Small intestine (tissue), 7 donors: Measurements from ENCODE around the gene CST3. TPM values are rescaled to one million over a fixed set of nuclear protein-coding genes. Genes with fewer than 3 reads are reported as not detected.

Experiments used
- DNase-seq, 2 donors: peaks; one replicate each; pipeline versions ENCODE4 v3.0.0 to v3.0.0-alpha.2; 2013
- FAIRE-seq: peaks from 2 replicates; lab custom pipeline; 2012; peaks lifted over from hg19 to GRCh38; lab: Jason Lieb, UNC
- H3K27ac ChIP-seq, 3 donors: one replicate each; pipeline ENCODE4 v1.5.1; 2013; ENCODE audit warnings: low read length in 2 of 3, mild to moderate bottlenecking in 2 of 3, control low read depth in 1 of 3, inconsistent platforms in 1 of 3, low read depth in 1 of 3, moderate library complexity in 1 of 3
- H3K27me3 ChIP-seq, 3 donors: one replicate each; pipeline ENCODE4 v1.6.1; 2013; ENCODE audit warnings: low read length in 3 of 3, inconsistent platforms in 1 of 3; ENCODE audit not compliant: control insufficient read depth in 3 of 3, insufficient read depth in 3 of 3
- H3K36me3 ChIP-seq, 3 donors: one replicate each; pipeline ENCODE4 v1.6.1; 2013; ENCODE audit warnings: low read length in 3 of 3, inconsistent platforms in 1 of 3, low read depth in 1 of 3, mild to moderate bottlenecking in 1 of 3, moderate library complexity in 1 of 3; ENCODE audit not compliant: control insufficient read depth in 3 of 3, insufficient read depth in 2 of 3
- H3K4me1 ChIP-seq, 3 donors: one replicate each; pipeline ENCODE4 v1.6.1; 2013; ENCODE audit warnings: low read length in 2 of 3, inconsistent platforms in 1 of 3, low read depth in 1 of 3, mild to moderate bottlenecking in 1 of 3, moderate library complexity in 1 of 3; ENCODE audit not compliant: control insufficient read depth in 3 of 3, insufficient read depth in 2 of 3
- H3K4me3 ChIP-seq, 3 donors: one replicate each; pipeline ENCODE4 v1.5.1; 2013; ENCODE audit warnings: low read length in 3 of 3, control low read depth in 1 of 3, inconsistent platforms in 1 of 3, low read depth in 1 of 3, mild to moderate bottlenecking in 1 of 3, moderate library complexity in 1 of 3
- H3K9me3 ChIP-seq, 2 donors: one replicate each; pipeline ENCODE4 v1.6.1; 2013; ENCODE audit warnings: low read depth in 1 of 2, low read length in 1 of 2; ENCODE audit not compliant: control insufficient read depth in 2 of 2, insufficient read depth in 1 of 2
- WGBS, 3 donors: extraction: QIAGEN DNeasy Blood & Tissue Kit; methylation state at CpG; one replicate each; pipeline ENCODE4 v1.1.7; 2013; 5-methylcytosine and 5-hydroxymethylcytosine counted together
- polyA plus RNA-seq, 4 donors: library from polyadenylated mRNA; stranded (reverse) in 3 of 4; unstranded in 1 of 4; fragments of 200-250 nt in 3 of 4; fragments of 120-200 nt in 1 of 4; gene quantifications; one replicate each; pipeline versions ENCODE4 v1.2.1 to v1.2.3, GENCODE V29; 2013
- donor health status: healthy with polysubstance abuse.
- donor health status: control.
- donor health status: control.
- donor health status: Bipolar disorder and iron deficiency.
- donor health status: healthy.

The CST3 gene
- polyA plus RNA-seq, 4 donors, result 443 to 907 (median 470) TPM

GRCh38 chr20:23605867-23606651, 31.7 kb downstream of the CST3 start, which contains the start of gene CST9:
Gene CST9, minus strand, starts transcription at chr20:23605917. Its CDS starts 53 bp downstream, at chr20:23605864.
- Histone ChIP-seq H3K4me1 (no peaks in the 10 kb centered on the region), H3K27ac (no peak within 1 kb of the TSS), H3K9me3 (no peaks in the 10 kb centered on the region), H3K4me3 (no peak within 1 kb of the TSS), H3K36me3 (no peaks in the 10 kb centered on the region), H3K27me3 (no peaks in the 10 kb centered on the region)
- FAIRE-seq, result no peak
- WGBS, 3 donors, result 58 to 61% (median 60%) methylated on average over 12 to 16 of the region's 16 CpGs
- DNase-seq, result no peak

GRCh38 chr20:23604306-23604705, 33.4 kb downstream of the CST3 start:
- H3K4me3 ChIP-seq, result no peak overlapping the region
- no peaks in the 10 kb centered on the region for H3K4me1 ChIP-seq
- WGBS, 3 donors, result 70 to 81% (median 81%) methylated on average over 1 of the region's 1 CpG
- FAIRE-seq (no peak), DNase-seq (no peak)
- no peaks in the 10 kb centered on the region for H3K27me3 ChIP-seq
- no peak overlapping the region for H3K27ac ChIP-seq
- no peaks in the 10 kb centered on the region for H3K36me3 ChIP-seq
- no peaks in the 10 kb centered on the region for H3K9me3 ChIP-seq

- Histone ChIP-seq H3K4me3 (no peak overlapping the region), H3K9me3 (no peaks in the 10 kb centered on the region), H3K36me3 (no peaks in the 10 kb centered on the region), H3K27ac (no peak overlapping the region), H3K4me1 (no peaks in the 10 kb centered on the region), H3K27me3 (no peaks in the 10 kb centered on the region)
- FAIRE-seq, result no peak
- WGBS, 3 donors, result 80 to 87% (median 84%) methylated on average over 4 of the region's 4 CpGs
- no peak for DNase-seq
These were observed 34.4 kb downstream of the CST3 start for GRCh38 chr20:23603321-23603720.

GRCh38 chr20:23602699-23603098, 35.1 kb downstream of the CST3 start:
- Histone ChIP-seq H3K4me3 (no peak overlapping the region), H3K4me1 (no peaks in the 10 kb centered on the region), H3K27ac (no peak overlapping the region), H3K27me3 (no peaks in the 10 kb centered on the region), H3K9me3 (no peaks in the 10 kb centered on the region), H3K36me3 (no peaks in the 10 kb centered on the region)
- 52 to 66% (median 58%) methylated on average over 6 of the region's 6 CpGs for WGBS, 3 donors
- FAIRE-seq (no peak), DNase-seq (no peak)

GRCh38 chr20:23602241-23602640, 35.5 kb downstream of the CST3 start:
- Histone ChIP-seq H3K4me3 (no peak overlapping the region), H3K27ac (no peak overlapping the region), H3K27me3 (no peaks in the 10 kb centered on the region), H3K36me3 (no peaks in the 10 kb centered on the region), H3K9me3 (no peaks in the 10 kb centered on the region), H3K4me1 (no peaks in the 10 kb centered on the region)
- DNase-seq, result no peak
- FAIRE-seq, result no peak
- WGBS, 3 donors, result 42 to 57% (median 46%) methylated on average over 2 of the region's 2 CpGs

GRCh38 chr20:23601715-23602114, 36.0 kb downstream of the CST3 start:
- no peak overlapping the region for H3K27ac ChIP-seq
- H3K27me3 ChIP-seq, result no peaks in the 10 kb centered on the region
- H3K9me3 ChIP-seq, result no peaks in the 10 kb centered on the region
- DNase-seq, result no peak
- 67 to 76% (median 71%) methylated on average over 4 of the region's 4 CpGs for WGBS, 3 donors
- H3K4me1 ChIP-seq, result no peaks in the 10 kb centered on the region
- FAIRE-seq, result no peak
- no peaks in the 10 kb centered on the region for H3K36me3 ChIP-seq
- no peak overlapping the region for H3K4me3 ChIP-seq

GRCh38 chr20:23598481-23598880, 39.3 kb downstream of the CST3 start:
- Histone ChIP-seq H3K4me3 (no peak overlapping the region), H3K36me3 (no peaks in the 10 kb centered on the region), H3K9me3 (no peaks in the 10 kb centered on the region), H3K4me1 (no peaks in the 10 kb centered on the region), H3K27me3 (no peaks in the 10 kb centered on the region), H3K27ac (no peak overlapping the region)
- DNase-seq, result no peak
- FAIRE-seq, result peak; percentile 62

GRCh38 chr20:23596579-23597250, 41.0 kb downstream of the CST3 start:
- no peak for FAIRE-seq
- H3K27ac ChIP-seq, result no peak overlapping the region
- no peak overlapping the region for H3K4me3 ChIP-seq
- H3K27me3 ChIP-seq, result no peaks in the 10 kb centered on the region
- H3K4me1 ChIP-seq, result no peaks in the 10 kb centered on the region
- no peaks in the 10 kb centered on the region for H3K9me3 ChIP-seq
- no peaks in the 10 kb centered on the region for H3K36me3 ChIP-seq
- DNase-seq, result no peak
- 46 to 58% (median 48%) methylated on average over 2 of the region's 2 CpGs for WGBS, 3 donors
